ENCODE measurements around the gene CDH4. TPM values are rescaled to one million over a fixed set of nuclear protein-coding genes. Genes with fewer than 3 reads are reported as not detected.

The CDH4 gene
- total RNA-seq, 1 experiment from 2014 or later: 0.13 TPM

GRCh38 chr20:61356196-61356595, 104.1 kb downstream of the CDH4 start:
- H3K9me3 ChIP-seq (replicated peaks): no peaks in the 10 kb centered on the region
- DNase-seq (ENCODE audit: low read depth in 1 of 2, low spot score in 2 of 2): no peak
- no peak overlapping the region for H3K4me3 ChIP-seq
- H3K27me3 ChIP-seq (replicated peaks): peaks cover 36% of the 10 kb centered on the region
- no peaks in the 10 kb centered on the region for H3K4me1 ChIP-seq (replicated peaks)
- no peak overlapping the region for H3K27ac ChIP-seq
- no peaks in the 10 kb centered on the region for H3K36me3 ChIP-seq

- DNase-seq (ENCODE audit: low read depth in 1 of 2, low spot score in 2 of 2): no peak
- no peaks in the 10 kb centered on the region for H3K9me3 ChIP-seq (replicated peaks)
- H3K4me3 ChIP-seq: no peak overlapping the region
- no peak overlapping the region for H3K27ac ChIP-seq
- H3K4me1 ChIP-seq (replicated peaks): no peaks in the 10 kb centered on the region
- H3K36me3 ChIP-seq: no peaks in the 10 kb centered on the region
- H3K27me3 ChIP-seq (replicated peaks): peaks cover 31% of the 10 kb centered on the region
Observed at GRCh38 chr20:61357119-61357518, 105.1 kb downstream of the CDH4 start.

- no peak for DNase-seq (ENCODE audit: low read depth in 1 of 2, low spot score in 2 of 2)
Observed at GRCh38 chr20:61359254-61359653, 107.2 kb downstream of the CDH4 start.

GRCh38 chr20:61360296-61360695, 108.2 kb downstream of the CDH4 start:
- no peak overlapping the region for H3K4me3 ChIP-seq
- no peak overlapping the region for H3K27ac ChIP-seq
- H3K36me3 ChIP-seq: no peaks in the 10 kb centered on the region
- no peak for DNase-seq (ENCODE audit: low read depth in 1 of 2, low spot score in 2 of 2)
- no peaks in the 10 kb centered on the region for H3K9me3 ChIP-seq (replicated peaks)
- no peaks in the 10 kb centered on the region for H3K4me1 ChIP-seq (replicated peaks)
- peaks cover 19% of the 10 kb centered on the region for H3K27me3 ChIP-seq (replicated peaks)

More at GRCh38 chr20:61359254-61359653, 107.2 kb downstream of the CDH4 start:
- no peaks in the 10 kb centered on the region for H3K36me3 ChIP-seq
- no peaks in the 10 kb centered on the region for H3K9me3 ChIP-seq (replicated peaks)
- no peak overlapping the region for H3K4me3 ChIP-seq
- peaks cover 19% of the 10 kb centered on the region for H3K27me3 ChIP-seq (replicated peaks)
- H3K4me1 ChIP-seq (replicated peaks): no peaks in the 10 kb centered on the region
- H3K27ac ChIP-seq: no peak overlapping the region

- DNase-seq (ENCODE audit: low read depth in 1 of 2, low spot score in 2 of 2): no peak
Observed at GRCh38 chr20:61360940-61361339, 108.9 kb downstream of the CDH4 start.

GRCh38 chr20:61361501-61361900, 109.4 kb downstream of the CDH4 start:
- Histone ChIP-seq H3K9me3 (replicated peaks) (no peaks in the 10 kb centered on the region), H3K36me3 (no peaks in the 10 kb centered on the region), H3K4me3 (no peak overlapping the region), H3K27me3 (replicated peaks) (peaks cover 19% of the 10 kb centered on the region), H3K4me1 (replicated peaks) (no peaks in the 10 kb centered on the region), H3K27ac (no peak overlapping the region)
- no peak for DNase-seq (ENCODE audit: low read depth in 1 of 2, low spot score in 2 of 2)

More at GRCh38 chr20:61360940-61361339, 108.9 kb downstream of the CDH4 start:
- Histone ChIP-seq H3K9me3 (replicated peaks) (no peaks in the 10 kb centered on the region), H3K36me3 (no peaks in the 10 kb centered on the region), H3K4me3 (no peak overlapping the region), H3K4me1 (replicated peaks) (no peaks in the 10 kb centered on the region), H3K27ac (no peak overlapping the region), H3K27me3 (replicated peaks) (peaks cover 19% of the 10 kb centered on the region)

GRCh38 chr20:61364147-61364546, 112.1 kb downstream of the CDH4 start:
- Histone ChIP-seq H3K27me3 (replicated peaks) (peaks cover 7% of the 10 kb centered on the region; the same call in 1 of the 2 replicates), H3K27ac (no peak overlapping the region), H3K36me3 (no peaks in the 10 kb centered on the region), H3K4me3 (no peak overlapping the region), H3K4me1 (replicated peaks) (no peaks in the 10 kb centered on the region), H3K9me3 (replicated peaks) (no peaks in the 10 kb centered on the region)
- DNase-seq (ENCODE audit: low read depth in 1 of 2, low spot score in 2 of 2): no peak

GRCh38 chr20:61366914-61367313, 114.9 kb downstream of the CDH4 start:
- no peaks in the 10 kb centered on the region for H3K36me3 ChIP-seq
- no peak overlapping the region for H3K4me3 ChIP-seq
- H3K27me3 ChIP-seq (replicated peaks): no peaks in the 10 kb centered on the region; the same call in 1 of the 2 replicates
- H3K4me1 ChIP-seq (replicated peaks): no peaks in the 10 kb centered on the region
- no peaks in the 10 kb centered on the region for H3K9me3 ChIP-seq (replicated peaks)
- H3K27ac ChIP-seq: no peak overlapping the region
- DNase-seq (ENCODE audit: low read depth in 1 of 2, low spot score in 2 of 2): no peak

- no peak for DNase-seq (ENCODE audit: low read depth in 1 of 2, low spot score in 2 of 2)
- H3K9me3 ChIP-seq (replicated peaks): no peaks in the 10 kb centered on the region
- no peaks in the 10 kb centered on the region for H3K4me1 ChIP-seq (replicated peaks)
- no peaks in the 10 kb centered on the region; the same call in 1 of the 2 replicates for H3K27me3 ChIP-seq (replicated peaks)
- H3K27ac ChIP-seq: no peak overlapping the region
- no peaks in the 10 kb centered on the region for H3K36me3 ChIP-seq
- no peak overlapping the region for H3K4me3 ChIP-seq
Observed at GRCh38 chr20:61369731-61370520, 117.9 kb downstream of the CDH4 start.

- no peak overlapping the region for H3K4me3 ChIP-seq
- no peaks in the 10 kb centered on the region for H3K36me3 ChIP-seq
- H3K9me3 ChIP-seq (replicated peaks): no peaks in the 10 kb centered on the region
- H3K4me1 ChIP-seq (replicated peaks): no peaks in the 10 kb centered on the region
- H3K27me3 ChIP-seq (replicated peaks): no peaks in the 10 kb centered on the region; the same call in 1 of the 2 replicates
- H3K27ac ChIP-seq: no peak overlapping the region
- no peak for DNase-seq (ENCODE audit: low read depth in 1 of 2, low spot score in 2 of 2)
Observed at GRCh38 chr20:61370841-61371303, 118.8 kb downstream of the CDH4 start.

- Histone ChIP-seq H3K4me3 (no peak overlapping the region), H3K27me3 (replicated peaks) (no peaks in the 10 kb centered on the region; the same call in 1 of the 2 replicates), H3K36me3 (no peaks in the 10 kb centered on the region), H3K9me3 (replicated peaks) (no peaks in the 10 kb centered on the region), H3K27ac (no peak overlapping the region), H3K4me1 (replicated peaks) (no peaks in the 10 kb centered on the region)
- no peak for DNase-seq (ENCODE audit: low read depth in 1 of 2, low spot score in 2 of 2)
Observed at GRCh38 chr20:61371501-61372136, 119.6 kb downstream of the CDH4 start.

GRCh38 chr20:61372137-61373054, 120.3 kb downstream of the CDH4 start:
- Histone ChIP-seq H3K4me1 (replicated peaks) (no peaks in the 10 kb centered on the region), H3K4me3 (no peak overlapping the region), H3K36me3 (no peaks in the 10 kb centered on the region), H3K27me3 (replicated peaks) (no peaks in the 10 kb centered on the region; the same call in 1 of the 2 replicates), H3K9me3 (replicated peaks) (no peaks in the 10 kb centered on the region), H3K27ac (no peak overlapping the region)
- DNase-seq (ENCODE audit: low read depth in 1 of 2, low spot score in 2 of 2): no peak

- Histone ChIP-seq H3K27me3 (replicated peaks) (no peaks in the 10 kb centered on the region; the same call in 1 of the 2 replicates), H3K4me3 (no peak overlapping the region), H3K4me1 (replicated peaks) (no peaks in the 10 kb centered on the region), H3K36me3 (no peaks in the 10 kb centered on the region), H3K27ac (no peak overlapping the region), H3K9me3 (replicated peaks) (no peaks in the 10 kb centered on the region)
- no peak for DNase-seq (ENCODE audit: low read depth in 1 of 2, low spot score in 2 of 2)
Observed at GRCh38 chr20:61373055-61373399, 121.0 kb downstream of the CDH4 start.
